AG09319 (cell line): Measurements from ENCODE around the gene SAMD7.

Experiments
- DNase-seq: peaks from one replicate; pipeline ENCODE4 v3.0.0-alpha.2; 2010; ENCODE audit warnings: low read depth; ENCODE audit errors: extremely low read depth
- TF ChIP-seq, protein P1 (sequence below): IDR thresholded peaks from 2 replicates; pipeline ENCODE4 v1.5.1; 2011; ENCODE audit warnings: low read depth, mild to moderate bottlenecking, inconsistent platforms, low read length, moderate library complexity

The SAMD7 gene

DNA sequence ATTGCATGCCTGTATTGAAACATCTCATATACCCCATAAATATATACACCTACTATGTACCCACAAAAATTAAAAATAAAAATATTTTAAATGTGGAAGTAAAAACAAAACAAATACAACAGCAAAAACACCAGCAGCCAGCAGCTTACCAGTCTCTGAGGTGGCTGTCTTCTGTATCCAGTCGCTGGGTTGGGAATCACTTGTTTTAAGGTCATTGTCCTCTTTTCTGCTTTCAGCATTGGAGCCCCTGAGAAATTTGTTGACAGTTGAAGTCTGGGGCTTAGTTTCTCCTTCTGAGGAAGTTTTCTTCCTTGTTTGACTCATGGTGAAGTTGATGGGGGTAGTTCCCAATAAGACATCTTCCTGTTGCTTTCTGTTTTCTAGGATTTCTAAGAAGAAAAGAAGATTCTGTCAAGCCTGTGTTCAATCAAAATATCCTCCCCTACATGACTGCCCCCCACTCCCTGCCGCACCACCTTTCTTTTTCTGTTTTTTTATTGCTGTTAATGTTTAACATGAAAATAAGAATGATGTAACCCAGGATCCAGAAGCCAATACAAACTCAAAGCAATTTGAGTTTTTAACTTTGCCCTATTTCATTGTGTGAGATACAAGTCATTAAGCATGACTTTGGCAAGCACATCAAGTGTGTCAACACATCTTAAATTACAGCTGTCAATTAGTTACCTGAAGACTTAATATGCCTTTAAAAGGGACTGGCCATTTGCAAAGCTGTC, 41.7 kb upstream of the SAMD7 start, which contains the start of gene LRRC31:
Gene LRRC31, minus strand, starts transcription at position 452 of the 737 bp plus-strand sequence. Its CDS starts 128 bp downstream, at position 324.
- no peak for DNase-seq
- TF ChIP-seq, protein P1, sequence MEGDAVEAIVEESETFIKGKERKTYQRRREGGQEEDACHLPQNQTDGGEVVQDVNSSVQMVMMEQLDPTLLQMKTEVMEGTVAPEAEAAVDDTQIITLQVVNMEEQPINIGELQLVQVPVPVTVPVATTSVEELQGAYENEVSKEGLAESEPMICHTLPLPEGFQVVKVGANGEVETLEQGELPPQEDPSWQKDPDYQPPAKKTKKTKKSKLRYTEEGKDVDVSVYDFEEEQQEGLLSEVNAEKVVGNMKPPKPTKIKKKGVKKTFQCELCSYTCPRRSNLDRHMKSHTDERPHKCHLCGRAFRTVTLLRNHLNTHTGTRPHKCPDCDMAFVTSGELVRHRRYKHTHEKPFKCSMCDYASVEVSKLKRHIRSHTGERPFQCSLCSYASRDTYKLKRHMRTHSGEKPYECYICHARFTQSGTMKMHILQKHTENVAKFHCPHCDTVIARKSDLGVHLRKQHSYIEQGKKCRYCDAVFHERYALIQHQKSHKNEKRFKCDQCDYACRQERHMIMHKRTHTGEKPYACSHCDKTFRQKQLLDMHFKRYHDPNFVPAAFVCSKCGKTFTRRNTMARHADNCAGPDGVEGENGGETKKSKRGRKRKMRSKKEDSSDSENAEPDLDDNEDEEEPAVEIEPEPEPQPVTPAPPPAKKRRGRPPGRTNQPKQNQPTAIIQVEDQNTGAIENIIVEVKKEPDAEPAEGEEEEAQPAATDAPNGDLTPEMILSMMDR, result no peak

DNA sequence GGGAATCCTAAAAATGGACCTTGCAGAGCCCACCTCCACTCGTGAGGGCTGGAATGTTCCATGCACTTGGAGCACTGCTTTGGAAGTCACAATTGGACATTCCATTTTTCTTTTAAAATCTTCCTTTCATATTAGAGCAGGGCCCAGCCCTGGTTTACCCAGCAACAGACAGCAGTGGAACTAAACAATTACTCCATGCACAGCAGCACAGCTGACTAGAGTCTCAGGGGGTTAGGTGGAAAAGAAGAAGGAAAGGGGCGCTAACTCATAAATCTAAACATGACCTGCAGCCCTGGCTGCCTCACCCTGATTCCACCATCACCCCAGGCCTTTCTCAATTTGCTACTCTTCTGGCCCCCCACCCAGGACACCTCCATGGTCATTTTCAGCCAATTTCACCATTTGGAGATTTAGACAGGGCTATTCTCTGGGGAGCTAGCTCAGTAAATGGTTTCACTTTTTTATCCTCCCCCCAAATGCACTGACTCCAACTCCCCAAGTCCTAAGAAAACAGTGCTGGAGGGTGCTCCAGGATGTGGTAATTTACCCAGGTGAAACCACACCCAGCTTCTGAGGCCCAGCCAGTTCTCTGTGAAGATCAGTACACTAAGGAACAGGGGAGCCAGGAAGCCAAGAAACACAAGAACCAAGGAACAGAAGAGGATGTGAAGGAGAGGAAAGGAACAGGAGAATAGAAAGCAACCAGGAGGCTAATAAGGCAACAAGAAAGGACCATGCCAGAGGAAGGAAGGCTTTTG, 40.1 kb upstream of the SAMD7 start:
- DNase-seq, result no peak
- TF ChIP-seq, protein P1, result no peak

DNA sequence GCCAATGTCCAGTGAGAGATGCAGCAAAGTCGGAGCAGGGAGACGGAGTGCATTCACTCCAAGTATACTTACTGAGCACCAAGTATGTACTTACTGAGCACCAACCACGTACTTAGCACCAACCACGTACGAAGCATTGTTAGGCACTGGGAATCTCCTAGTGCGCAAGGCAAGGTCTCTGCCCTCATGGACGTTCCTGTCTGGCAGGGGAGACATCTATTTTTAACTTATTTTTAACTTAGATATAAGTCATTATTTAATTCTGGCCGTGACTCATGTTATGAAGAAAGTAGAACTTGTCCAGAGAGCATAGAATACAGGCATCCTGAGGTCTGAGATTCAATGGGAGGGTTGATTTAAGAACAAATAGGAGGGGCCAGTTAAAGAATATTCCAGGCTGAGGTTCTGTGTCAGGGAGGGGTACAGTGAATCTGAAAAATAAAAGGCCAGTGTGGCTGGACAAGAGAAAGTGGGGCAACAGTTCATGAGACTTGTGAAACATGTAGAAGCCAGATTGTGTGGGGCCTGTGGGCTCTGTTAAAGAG, 32.3 kb upstream of the SAMD7 start:
- DNase-seq, result no peak

DNA sequence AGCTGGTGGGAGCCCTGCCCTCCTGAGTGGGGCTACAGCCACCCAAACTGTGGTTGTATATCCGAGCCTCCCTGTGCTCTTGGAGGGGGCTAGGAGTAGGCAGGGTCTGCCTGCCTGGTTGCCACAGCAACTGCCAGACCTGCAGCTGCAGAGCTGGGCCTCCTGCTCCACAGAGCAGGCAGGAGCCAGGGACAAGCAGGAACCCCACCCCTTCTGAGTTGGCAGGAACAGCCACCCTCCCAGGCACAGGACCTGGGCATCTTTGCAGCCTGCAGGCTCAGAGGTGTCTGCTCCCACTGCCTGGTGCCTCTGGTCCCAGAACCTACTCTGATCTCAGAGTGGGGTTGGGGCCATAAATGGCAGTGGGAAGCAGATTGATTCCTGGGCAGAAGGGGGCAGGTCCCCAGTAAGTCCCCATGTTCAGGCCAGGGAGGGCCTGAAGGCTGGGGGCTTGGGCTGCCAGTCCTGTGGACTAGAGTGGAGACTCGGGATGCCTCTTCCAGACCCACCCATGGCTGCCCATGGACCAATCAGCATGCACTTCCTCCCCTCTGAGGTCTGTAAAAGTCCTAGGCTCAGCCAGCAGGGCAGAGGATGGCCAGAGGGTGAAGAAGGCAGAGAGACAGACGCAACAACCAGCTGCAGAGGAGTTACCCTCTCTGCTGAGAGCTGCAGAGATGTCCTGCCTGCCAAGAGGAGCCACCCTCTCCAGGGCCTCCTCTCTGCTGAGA, 31.4 kb upstream of the SAMD7 start:
- TF ChIP-seq, protein P1, result no peak
- no peak for DNase-seq

More for the DNA sequence above, 32.3 kb upstream of the SAMD7 start:
- TF ChIP-seq, protein P1, result no peak

DNA sequence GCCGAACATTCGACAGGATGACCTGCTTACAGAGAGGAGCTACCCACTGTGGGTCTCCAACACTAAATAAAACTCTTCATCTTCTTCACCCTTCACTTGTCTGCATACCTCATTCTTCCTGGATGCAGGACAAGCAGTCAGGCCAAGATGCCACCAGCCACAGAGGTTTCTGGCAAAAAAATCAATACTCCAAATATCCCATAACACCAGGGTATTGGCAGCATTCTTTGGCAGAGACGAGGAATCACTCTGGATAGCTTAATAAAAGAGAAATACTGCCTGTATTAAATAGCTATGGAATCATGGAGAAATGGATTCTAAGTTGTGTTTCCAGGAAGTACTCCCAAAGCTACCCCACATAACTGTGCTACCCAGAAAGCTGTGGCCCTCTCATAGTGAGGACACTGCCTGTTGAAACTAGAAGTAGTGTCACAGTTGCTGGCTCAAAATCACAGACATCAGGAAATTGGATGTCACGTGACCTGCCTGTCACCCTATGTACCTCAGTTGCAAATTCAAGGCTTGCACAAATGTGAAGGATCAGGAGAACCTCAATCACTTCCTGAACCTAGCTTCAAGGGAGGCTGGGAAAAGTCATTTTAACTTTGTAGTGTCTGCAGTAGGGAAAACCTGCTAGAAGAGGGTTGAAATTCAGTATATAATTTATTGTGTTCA, 30.7 kb upstream of the SAMD7 start:
- DNase-seq, result no peak
- TF ChIP-seq, protein P1, result no peak

DNA sequence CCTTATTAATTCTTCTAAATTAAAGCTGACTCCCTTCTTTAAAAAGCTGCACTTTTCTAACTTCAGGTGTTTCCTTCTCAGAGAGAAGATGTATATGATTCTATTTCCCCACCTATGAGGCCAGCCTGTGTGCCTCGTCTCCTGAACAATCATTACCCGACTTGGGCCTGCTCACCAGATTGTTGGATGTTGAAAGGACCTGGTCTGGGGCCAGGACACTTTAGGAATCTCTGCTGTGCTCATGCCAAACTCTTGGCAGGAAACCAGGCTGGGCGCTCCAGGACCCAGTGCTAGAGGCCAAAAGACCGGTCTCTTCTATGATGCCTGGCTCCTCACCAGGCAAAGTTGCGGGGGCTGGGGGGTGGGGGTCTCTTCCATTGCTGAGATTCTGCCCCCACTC, 24.7 kb upstream of the SAMD7 start:
- TF ChIP-seq, protein P1, result no peak
- DNase-seq, result peak; percentile 28
